HG03095 (cell line): ENCODE measurements around the gene RAD23A.
"Not testable (repeated sequence)": the region's sequence is repeated elsewhere in the genome, so short reads cannot be mapped to it uniquely, and the experiment has no call there.

Experiments used
- ATAC-seq: cut with Tn5 transposase; IDR thresholded peaks from one replicate; pipeline ENCODE4 v1.9.1; 2021; ENCODE audit warnings: moderate library complexity; ENCODE audit not compliant: unreplicated experiment

RAD23A gene

GRCh38 chr19:12954612-12954962 is 8.9 kb downstream of the RAD23A start:
- ATAC-seq = no peak

DNA sequence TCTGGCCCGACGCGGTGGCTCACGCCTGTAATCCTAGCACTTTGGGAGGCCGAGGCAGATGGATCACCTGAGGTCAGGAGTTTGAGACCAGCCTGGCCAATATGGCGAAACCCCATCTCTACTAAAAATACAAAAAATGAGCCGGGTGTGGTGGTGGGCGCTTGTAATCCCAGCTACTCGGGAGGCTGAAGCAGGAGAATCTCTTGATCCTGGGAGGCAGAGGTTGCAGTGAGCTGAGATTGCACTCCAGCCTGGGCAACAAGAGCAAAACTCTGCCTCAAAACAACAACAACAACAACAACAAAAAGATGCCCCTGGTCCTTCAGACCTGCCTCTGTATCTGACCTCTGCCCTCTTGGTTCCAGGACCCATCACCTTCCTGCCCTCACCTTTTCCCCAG is 9.9 kb downstream of the RAD23A start:
- ATAC-seq = not testable (repeated sequence)

GRCh38 chr19:12955996-12956395 is 10.3 kb downstream of the RAD23A start:
- no peak for ATAC-seq

- peak; percentile 63 for ATAC-seq
Measured at GRCh38 chr19:12956446-12957388, 11.1 kb downstream of the RAD23A start, which contains the start of gene GADD45GIP1. Gene GADD45GIP1, minus strand, starts transcription at chr19:12957223. Its CDS starts 11 bp downstream, at chr19:12957212.

GRCh38 chr19:12957389-12957952 is 11.8 kb downstream of the RAD23A start:
- ATAC-seq = not testable (repeated sequence)

- ATAC-seq = no peak
Measured at GRCh38 chr19:12959481-12959880, 13.8 kb downstream of the RAD23A start.

- peak; percentile 59 for ATAC-seq
Measured at GRCh38 chr19:12965017-12965811, 19.6 kb downstream of the RAD23A start.

DNA sequence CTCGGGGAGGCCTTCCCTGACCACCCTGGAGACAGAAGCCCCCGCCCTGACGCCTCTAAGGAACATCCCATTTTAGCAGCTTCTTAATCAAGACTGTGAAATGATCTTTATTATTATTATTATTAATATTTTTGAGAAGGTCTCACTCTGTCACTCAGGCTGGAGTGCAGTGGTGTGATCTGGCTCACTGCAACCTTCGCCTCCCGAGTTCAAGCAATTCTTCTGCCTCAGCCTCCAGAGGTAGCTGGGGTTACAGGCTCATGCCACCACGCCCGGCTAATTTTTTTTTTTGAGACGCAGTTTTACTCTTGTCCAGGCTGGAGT is 20.1 kb downstream of the RAD23A start:
- no peak for ATAC-seq

- no peak for ATAC-seq
Measured at GRCh38 chr19:12967907-12968306, 22.2 kb downstream of the RAD23A start.

DNA sequence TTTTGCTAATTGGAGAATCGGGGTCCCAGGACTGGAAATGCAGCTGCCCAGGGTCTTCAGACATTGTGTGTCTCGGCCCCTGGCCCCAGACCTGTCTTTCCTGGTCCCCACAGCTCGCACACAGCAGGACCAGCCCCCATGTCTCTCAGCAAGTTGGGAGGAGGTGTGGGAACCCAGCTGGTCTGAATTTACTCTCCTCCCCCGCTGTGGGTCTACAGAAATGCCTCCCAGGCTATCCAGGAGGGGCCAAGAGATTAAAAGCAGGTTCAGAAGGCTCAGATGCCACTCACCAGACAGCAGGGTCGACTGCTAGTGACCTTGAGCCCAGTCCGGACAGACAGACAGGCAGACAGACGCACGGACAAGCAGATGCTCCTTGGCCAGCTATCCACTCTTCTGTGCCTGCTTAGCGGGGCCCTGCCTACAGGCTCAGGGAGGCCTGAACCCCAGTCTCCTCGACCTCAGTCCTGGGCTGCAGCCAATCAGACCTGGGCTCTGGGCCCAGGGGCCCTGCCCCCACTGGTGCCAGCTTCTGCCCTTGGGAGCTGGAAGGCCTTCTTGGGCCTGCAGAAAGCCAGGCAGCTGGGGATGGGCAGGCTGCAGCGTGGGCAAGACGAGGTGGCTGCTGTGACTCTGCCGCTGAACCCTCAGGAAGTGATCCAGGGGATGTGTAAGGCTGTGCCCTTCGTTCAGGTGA is 23.8 kb downstream of the RAD23A start, which contains the start of gene DAND5:
TSS of gene DAND5 (plus strand) at position 285 of the 697 bp plus-strand sequence. CDS start at position 370, 85 bp downstream.
- no peak for ATAC-seq

- ATAC-seq = no peak
Measured at GRCh38 chr19:12970070-12970820, 24.6 kb downstream of the RAD23A start.

DNA sequence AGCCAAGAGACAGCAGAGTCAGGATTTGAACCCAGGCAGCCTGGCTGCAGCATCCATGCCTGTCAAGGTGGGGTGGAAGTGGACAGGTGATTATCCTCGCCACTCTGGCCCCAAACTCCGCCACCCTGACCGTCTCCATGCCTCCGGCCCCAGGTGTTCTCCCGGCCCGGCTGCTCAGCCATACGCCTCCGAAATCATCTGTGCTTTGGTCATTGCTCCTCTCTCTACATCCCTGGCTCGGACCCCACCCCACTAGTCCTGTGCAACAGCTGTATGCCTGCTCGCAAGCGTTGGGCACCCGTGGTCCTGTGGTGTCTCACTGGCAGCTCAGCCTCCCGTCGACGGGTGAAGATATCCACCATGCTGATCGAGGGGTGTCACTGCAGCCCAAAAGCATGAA is 27.6 kb downstream of the RAD23A start:
- no peak for ATAC-seq

GRCh38 chr19:12974301-12975220 is 28.9 kb downstream of the RAD23A start:
- no peak for ATAC-seq

DNA sequence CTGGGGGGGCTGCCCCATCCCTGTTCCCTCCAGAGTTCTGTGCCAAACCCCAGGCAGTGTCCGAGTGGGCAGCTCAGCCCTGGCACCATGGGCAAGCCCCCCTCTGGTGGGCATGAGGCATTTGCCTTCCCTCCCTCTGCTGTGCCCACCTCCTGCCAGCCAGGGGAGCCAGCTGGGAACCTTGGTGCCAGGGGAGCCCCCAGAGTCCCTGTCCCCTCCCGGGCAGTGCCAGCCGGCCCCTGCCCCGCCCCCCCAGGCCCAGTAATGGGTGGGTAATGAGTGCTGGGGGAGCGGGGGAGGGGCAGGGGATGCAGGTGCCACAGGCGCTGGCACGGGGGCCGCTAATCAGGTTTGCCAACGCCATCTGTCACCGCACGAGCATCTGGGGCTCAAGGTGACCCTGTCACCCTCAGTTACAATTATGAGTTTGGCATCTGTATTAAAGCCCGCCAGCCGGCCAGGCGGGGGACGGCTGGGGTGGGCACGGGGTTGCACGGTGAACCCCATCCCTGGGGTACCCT is 29.6 kb downstream of the RAD23A start:
- no peak for ATAC-seq

DNA sequence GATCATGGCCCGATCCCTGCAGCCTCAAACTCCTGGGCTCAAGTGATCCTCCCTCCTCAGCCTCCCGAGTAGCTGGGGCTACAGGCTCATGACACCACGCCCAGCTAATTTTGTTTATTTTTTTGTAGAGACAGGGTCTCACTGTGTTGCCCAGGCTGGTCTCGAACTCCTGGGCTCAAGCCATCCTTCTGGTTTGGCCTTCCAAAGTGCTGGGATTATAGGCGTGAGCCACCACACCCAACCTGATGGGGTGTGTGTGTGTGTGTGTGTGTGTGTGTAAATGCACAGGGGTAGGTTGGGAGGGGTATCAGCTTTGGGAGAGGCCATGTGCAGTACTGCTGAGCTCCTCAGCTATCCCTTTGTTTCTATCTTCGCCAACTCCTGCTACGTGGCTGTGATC is 30.4 kb downstream of the RAD23A start:
- ATAC-seq = not testable (repeated sequence)

DNA sequence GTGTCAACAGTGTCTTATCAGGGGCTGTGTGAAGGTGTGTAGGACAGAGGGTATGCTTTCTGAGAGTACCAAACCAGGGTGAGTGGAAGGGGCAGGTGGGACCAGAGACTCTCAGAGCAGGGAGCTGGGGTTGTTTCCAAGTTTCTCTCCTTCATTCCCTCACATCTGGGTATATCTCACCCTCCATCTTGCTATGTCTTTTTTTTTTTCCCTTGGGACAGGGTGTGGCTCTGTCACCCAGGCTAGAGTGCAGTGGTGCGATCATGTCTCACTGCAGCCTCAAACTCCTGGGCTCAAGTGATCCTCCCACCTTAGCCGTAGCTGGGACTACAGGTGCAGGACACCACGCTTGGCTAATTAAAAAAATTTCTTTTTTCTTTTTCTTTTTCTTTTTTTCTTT is 34.3 kb downstream of the RAD23A start:
- no peak for ATAC-seq

DNA sequence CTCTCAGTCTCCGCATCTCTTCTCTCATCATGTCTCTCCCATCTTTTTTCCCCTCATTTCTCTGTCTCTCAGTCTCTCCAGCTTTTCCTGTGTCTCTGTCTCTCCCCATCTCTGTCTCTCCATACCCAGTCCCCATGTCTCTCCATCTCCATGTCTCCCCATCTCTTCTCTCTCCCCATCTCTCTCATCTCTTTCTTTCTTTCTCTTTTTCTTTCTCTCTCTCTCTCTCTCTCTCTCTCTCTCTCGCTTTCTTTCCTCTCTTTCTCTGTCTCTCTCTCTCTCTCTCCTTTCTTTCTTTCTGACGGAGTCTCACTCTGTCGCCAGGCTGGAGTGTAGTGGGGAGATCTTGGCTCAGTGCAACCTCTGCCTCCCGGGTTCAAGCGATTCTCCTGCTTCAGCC is 37.0 kb downstream of the RAD23A start:
- no peak for ATAC-seq

DNA sequence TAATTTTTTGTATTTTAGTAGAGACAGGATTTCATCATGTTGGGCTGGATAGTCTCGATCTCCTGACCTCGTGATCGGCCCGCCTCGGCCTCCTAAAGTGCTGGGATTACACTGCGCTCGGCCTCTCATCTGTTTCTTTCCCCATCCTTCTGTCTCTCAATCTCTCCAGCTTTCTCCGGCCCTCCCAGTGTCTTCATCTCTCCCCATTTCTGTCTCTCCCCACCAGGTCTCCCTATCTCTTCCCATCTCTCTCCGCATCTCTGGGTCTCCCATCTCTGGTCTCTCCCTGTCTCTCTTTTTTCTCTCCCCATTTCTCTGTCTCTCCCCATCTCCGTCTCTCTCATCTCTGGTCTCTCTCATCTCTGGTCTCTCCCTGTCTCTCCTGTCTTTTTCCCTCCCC is 37.4 kb downstream of the RAD23A start:
- no peak for ATAC-seq
